Tibial nerve (tissue), 4 donors: ENCODE results near the gene ORMDL3.
"Not testable (repeated sequence)": the region's sequence is repeated elsewhere in the genome, so short reads cannot be mapped to it uniquely, and the experiment has no call there.

Experiments used
- CTCF ChIP-seq, 5 experiments: fragments of 200-600 bp in 3 of 5; fragments of 450-650 bp in 2 of 5; sonication (generic) in 3 of 5; IDR thresholded peaks; one replicate each; pipeline ENCODE4 v1.5.1; 2016 to 2019; ENCODE audit warnings: antibody characterized with exemption in 5 of 5, mild to moderate bottlenecking in 3 of 5, moderate library complexity in 2 of 5
- EP300 ChIP-seq, 2 donors: sonication (generic); formaldehyde crosslinking; IDR thresholded peaks; one replicate each; pipeline ENCODE4 v1.6.1; 2017; ENCODE audit warnings: antibody characterized with exemption in 2 of 2, mild to moderate bottlenecking in 1 of 2
- POLR2A ChIP-seq, 2 donors: fragments of 450-650 bp; IDR thresholded peaks; one replicate each; pipeline ENCODE4 v1.6.1; 2017; ENCODE audit warnings: antibody characterized with exemption in 2 of 2, mild to moderate bottlenecking in 2 of 2, moderate library complexity in 2 of 2

DNA sequence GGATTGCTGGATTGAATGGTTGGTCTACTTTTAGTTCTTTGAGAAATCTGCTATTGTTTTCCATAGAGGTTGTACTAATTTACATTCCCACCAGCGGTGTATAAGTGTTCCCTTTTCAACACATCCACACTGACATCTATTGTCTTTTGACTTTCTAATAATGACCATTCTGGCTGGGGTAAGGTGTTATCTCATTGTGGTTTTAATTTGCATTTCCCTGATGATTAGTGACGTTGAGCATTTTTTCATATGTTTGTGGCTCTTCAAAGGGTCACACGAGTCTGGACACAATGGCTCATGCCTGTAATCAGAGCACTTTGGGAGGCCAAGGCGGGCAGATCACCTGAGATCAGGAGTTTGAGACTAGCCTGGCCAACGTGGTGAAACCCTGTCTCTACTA is 41.3 kb downstream of the ORMDL3 start:
- TF ChIP-seq CTCF, POLR2A, EP300 (IDR thresholded peaks at IDR 0.05): not testable (repeated sequence)
